ENCODE data around the gene GAPT. TPM values are rescaled to one million over a fixed set of nuclear protein-coding genes. Genes with fewer than 3 reads are reported as not detected.
A peak's percentile ranks its signal among the peaks of the same experiment; 100 is the strongest.

GAPT gene
- total and polyA plus RNA-seq, 2 donors (not counting 3 experiments of a cell fraction or from before 2014, with no cell fraction given), result not detected

- Histone ChIP-seq H3K27ac (ENCODE audit: insufficient read depth, low read depth, low read length) (no peak overlapping the region), H3K9ac (replicated peaks; ENCODE audit: extremely low read depth, insufficient read depth, low read length) (no peak overlapping the region), H3K4me1 (ENCODE audit: control insufficient read depth, extremely low read depth, insufficient read depth, low read length) (peaks cover 23% of the 10 kb centered on the region), H3K4me2 (ENCODE audit: insufficient read depth, low read length) (no peak overlapping the region), H3K36me3 (ENCODE audit: control insufficient read depth in 2 of 2, extremely low read depth in 1 of 2, insufficient read depth in 2 of 2, low read length in 2 of 2) (peaks cover 22 to 27% of the 10 kb centered on the region in 2 experiments), H2AFZ (ENCODE audit: low read depth, low read length) (no peak overlapping the region), H4K20me1 (replicated peaks; ENCODE audit: control insufficient read depth, extremely low read depth, insufficient read depth, low read length) (peaks cover 4% of the 10 kb centered on the region), H3K79me2 (ENCODE audit: control insufficient read depth, insufficient read depth, low read length) (peaks cover 17% of the 10 kb centered on the region), H3K4me3 (replicated peaks in 1 of 3; ENCODE audit: insufficient read depth in 1 of 3, low read depth in 1 of 3, low read length in 3 of 3) (no peak overlapping the region), H3K9me3 (replicated peaks; ENCODE audit: control insufficient read depth, insufficient read depth, low read length) (no peaks in the 10 kb centered on the region), H3K27me3 (ENCODE audit: control insufficient read depth in 2 of 2, insufficient read depth in 2 of 2, low read length in 2 of 2) (no peaks in the 10 kb centered on the region), H3K9me1 (replicated peaks; ENCODE audit: control insufficient read depth, extremely low read depth, insufficient read depth, low read length) (no peaks in the 10 kb centered on the region)
- ChIA-PET POLR2A (interaction anchor here (0.6 to 2.9 kb wide), 4 partner anchors 9 to 672 kb away, joined by 3 to 17 read pairs (median 11); partner anchors contain the start of gene PLK2), CTCF (interaction anchor here (1.1 to 5.0 kb wide), 5 partner anchors 210 to 1153 kb away, joined by 4 to 42 read pairs (median 10); no protein-coding TSS in a partner anchor)
- DNase-seq (ENCODE audit: low read depth, low spot score) (peak; percentile 50), FAIRE-seq (no peak)
- dilution Hi-C loops (cut with MboI; ENCODE audit: extremely low pct_ligation_motif_present, low sequenced_read_pairs) (loop anchor here (25.0 kb wide), 2 partner anchors 664 to 964 kb away; partner anchors contain the start of gene ACTBL2), intact Hi-C loops (cut with micrococcal nuclease) (loop anchor here (1.0 kb wide), 1 partner anchor 609 kb away; no protein-coding TSS in a partner anchor)
- TF ChIP-seq POLR2A (IDR thresholded peaks at IDR 0.05; ENCODE audit: low read depth, low read length), result peak; percentile 61
- peak; percentile 14 for TF ChIP-seq GATA2 (IDR thresholded peaks at IDR 0.05; ENCODE audit: insufficient read depth, insufficient read length, low read depth, low read length)
- TF ChIP-seq JUN (IDR thresholded peaks at IDR 0.05; ENCODE audit: borderline replicate concordance, insufficient read depth, insufficient read length, low read depth), result no peak
- BruUV-seq (replicated peaks), result no TSS peak
Measured at GRCh38 chr5:58450811-58451629, 40.2 kb upstream of the GAPT start.

- Histone ChIP-seq H3K9ac (replicated peaks; ENCODE audit: extremely low read depth, insufficient read depth, low read length) (no peak overlapping the region), H3K27me3 (ENCODE audit: control insufficient read depth in 2 of 2, insufficient read depth in 2 of 2, low read length in 2 of 2) (no peaks in the 10 kb centered on the region), H3K9me3 (replicated peaks; ENCODE audit: control insufficient read depth, insufficient read depth, low read length) (no peaks in the 10 kb centered on the region), H2AFZ (ENCODE audit: low read depth, low read length) (no peak overlapping the region), H3K4me3 (replicated peaks in 1 of 3; ENCODE audit: insufficient read depth in 1 of 3, low read depth in 1 of 3, low read length in 3 of 3) (no peak overlapping the region), H3K79me2 (ENCODE audit: control insufficient read depth, insufficient read depth, low read length) (peaks cover 26% of the 10 kb centered on the region), H4K20me1 (replicated peaks; ENCODE audit: control insufficient read depth, extremely low read depth, insufficient read depth, low read length) (peaks cover 7% of the 10 kb centered on the region), H3K4me1 (ENCODE audit: control insufficient read depth, extremely low read depth, insufficient read depth, low read length) (peaks cover 29% of the 10 kb centered on the region), H3K4me2 (ENCODE audit: insufficient read depth, low read length) (no peak overlapping the region), H3K27ac (ENCODE audit: insufficient read depth, low read depth, low read length) (no peak overlapping the region), H3K9me1 (replicated peaks; ENCODE audit: control insufficient read depth, extremely low read depth, insufficient read depth, low read length) (no peaks in the 10 kb centered on the region), H3K36me3 (ENCODE audit: control insufficient read depth in 2 of 2, extremely low read depth in 1 of 2, insufficient read depth in 2 of 2, low read length in 2 of 2) (peaks cover 22 to 33% of the 10 kb centered on the region in 2 experiments)
- dilution Hi-C loops (cut with MboI; ENCODE audit: extremely low pct_ligation_motif_present, low sequenced_read_pairs), result loop anchor here (25.0 kb wide), 2 partner anchors 665 to 965 kb away; partner anchors contain the start of gene ACTBL2
- DNase-seq (ENCODE audit: low read depth, low spot score) (peak; percentile 48), FAIRE-seq (no peak)
- POLR2A ChIA-PET, result interaction anchor here (0.6 to 2.9 kb wide), 5 partner anchors 8 to 673 kb away, joined by 3 to 17 read pairs (median 7); partner anchors contain the start of gene PLK2
- BruUV-seq (replicated peaks), result no TSS peak
- CTCF ChIA-PET, result interaction anchor here (1.3 to 5.0 kb wide), 3 partner anchors 210 to 673 kb away, joined by 5 to 42 read pairs (median 18); no protein-coding TSS in a partner anchor
- TF ChIP-seq CTCF (IDR thresholded peaks at IDR 0.05; ENCODE audit: extremely low read depth in 1 of 2, insufficient read depth in 1 of 2, low read depth in 1 of 2, low read length in 2 of 2), result no peak
- no peak for TF ChIP-seq JUN (IDR thresholded peaks at IDR 0.05; ENCODE audit: borderline replicate concordance, insufficient read depth, insufficient read length, low read depth)
- peak; percentile 54 for TF ChIP-seq POLR2AphosphoS5 (IDR thresholded peaks at IDR 0.05; ENCODE audit: insufficient read depth, low read depth, low read length)
- no peak for TF ChIP-seq FOS (IDR thresholded peaks at IDR 0.05; ENCODE audit: borderline replicate concordance, insufficient read depth, low read length)
- TF ChIP-seq EZH2 (IDR thresholded peaks at IDR 0.05; ENCODE audit: borderline replicate concordance, low read depth, low read length, severe bottlenecking), result no peak
- peak; percentile 56 for TF ChIP-seq POLR2A (IDR thresholded peaks at IDR 0.05; ENCODE audit: low read depth, low read length)
- intact Hi-C loops (cut with micrococcal nuclease), result loop anchor here (1.0 kb wide), 1 partner anchor 610 kb away; no protein-coding TSS in a partner anchor
Measured at GRCh38 chr5:58451732-58452565, 39.3 kb upstream of the GAPT start.

Data from endothelial cell of umbilical vein (primary cell).